Stimulated activated CD4-positive, alpha-beta T cell treated with anti-CD3 and anti-CD28 coated beads, Interleukin-15, amount 100 ng/mL, for 48 hours (primary cell): ENCODE data around the gene COQ10A.
A peak's percentile ranks its signal among the peaks of the same experiment; 100 is the strongest.
"Not testable (repeated sequence)": the region's sequence is repeated elsewhere in the genome, so short reads cannot be mapped to it uniquely, and the experiment has no call there.

Experiments
- DNase-seq, 2 donors: peaks; one replicate each; pipeline ENCODE4 v3.0.0-alpha.2; 2020; ENCODE audit warnings: low read depth in 2 of 2

COQ10A gene

DNA sequence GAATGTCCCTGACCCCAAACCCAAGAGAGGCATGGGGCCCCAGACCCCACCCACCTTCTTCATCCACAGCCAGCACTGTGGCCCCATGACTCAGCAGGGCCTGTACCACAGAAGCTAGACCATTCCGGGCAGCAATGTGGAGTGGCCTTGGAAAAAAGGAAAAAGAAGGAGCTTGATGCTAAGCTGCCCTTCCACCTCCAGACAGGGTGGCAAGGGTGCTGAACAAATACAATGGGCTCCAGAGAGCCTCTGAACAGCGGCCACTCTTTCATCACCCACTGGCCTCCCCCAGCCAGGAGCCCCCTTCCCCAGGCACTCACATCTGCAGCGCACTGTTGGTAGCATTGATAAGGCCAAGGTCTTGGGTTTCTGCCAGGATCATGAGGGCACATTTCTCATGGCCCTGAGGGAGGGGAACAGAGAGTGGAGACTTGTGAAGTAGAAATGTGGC, 23.0 kb upstream of the COQ10A start:
- no peak for DNase-seq

- DNase-seq: no peak
These were observed 22.2 kb upstream of the COQ10A start for GRCh38 chr12:56244494-56244893.

- no peak for DNase-seq
These were observed 18.8 kb upstream of the COQ10A start for GRCh38 chr12:56247923-56248322.

DNA sequence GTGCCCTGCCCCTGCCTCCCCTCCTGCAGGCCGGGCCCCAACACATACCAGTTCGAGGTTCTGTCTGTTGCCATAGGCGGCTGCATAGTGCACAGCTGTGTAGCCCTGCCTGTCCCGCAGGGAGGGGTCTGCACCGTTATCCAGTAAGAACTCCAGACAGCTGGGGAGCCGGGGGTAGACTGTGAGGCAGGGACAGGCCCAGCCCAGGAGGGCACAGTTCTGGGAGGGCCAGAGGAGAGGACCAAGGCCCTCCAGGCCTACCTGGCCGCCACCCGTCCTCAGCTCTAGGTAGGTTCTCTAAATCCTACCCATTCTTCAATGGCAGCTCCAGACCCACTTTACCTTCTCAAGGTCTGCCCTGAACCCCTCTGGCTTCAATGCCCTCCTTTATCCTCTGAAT, 18.0 kb upstream of the COQ10A start:
- DNase-seq: no peak

GRCh38 chr12:56252649-56253048, 14.1 kb upstream of the COQ10A start:
- no peak for DNase-seq

DNA sequence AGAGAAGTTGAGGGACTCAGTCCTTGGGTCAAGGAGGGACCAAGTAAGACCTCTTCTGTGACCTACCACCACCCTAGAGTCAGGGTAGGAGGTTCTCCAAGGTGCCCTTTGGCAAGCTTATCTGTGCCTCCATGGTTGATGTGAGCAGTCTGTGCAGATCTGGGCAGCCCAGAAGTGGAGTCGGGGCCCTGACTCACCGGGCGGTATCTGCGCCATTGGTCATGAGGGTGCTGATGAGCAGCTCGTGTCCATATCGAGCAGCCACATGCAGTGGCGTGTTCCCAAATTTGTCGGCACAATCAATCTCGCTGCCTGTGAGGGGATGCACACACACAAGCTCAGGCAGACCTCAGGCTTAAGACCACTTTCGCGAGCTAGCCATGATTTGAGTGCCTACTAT, 13.7 kb upstream of the COQ10A start:
- no peak for DNase-seq

DNA sequence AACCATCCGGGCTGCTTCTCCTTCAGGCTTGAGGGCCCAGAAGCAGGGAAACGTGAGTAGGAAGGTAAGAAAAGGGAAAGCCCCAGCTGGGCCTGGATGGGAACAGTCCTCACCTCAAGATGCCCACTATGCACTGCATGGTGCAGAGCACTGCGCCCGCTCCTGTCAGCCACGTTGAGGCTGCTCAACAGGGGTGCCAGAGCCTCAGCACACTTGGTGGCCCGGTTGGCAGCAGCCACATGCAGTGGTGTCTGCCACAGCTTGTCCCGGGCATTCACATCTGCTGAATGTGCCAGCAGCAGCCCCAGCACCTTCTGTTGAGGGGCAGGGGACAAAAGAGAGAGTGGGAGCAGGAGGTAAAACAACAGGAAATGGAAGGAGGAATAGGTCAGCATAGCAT, 11.1 kb upstream of the COQ10A start:
- DNase-seq: no peak

DNA sequence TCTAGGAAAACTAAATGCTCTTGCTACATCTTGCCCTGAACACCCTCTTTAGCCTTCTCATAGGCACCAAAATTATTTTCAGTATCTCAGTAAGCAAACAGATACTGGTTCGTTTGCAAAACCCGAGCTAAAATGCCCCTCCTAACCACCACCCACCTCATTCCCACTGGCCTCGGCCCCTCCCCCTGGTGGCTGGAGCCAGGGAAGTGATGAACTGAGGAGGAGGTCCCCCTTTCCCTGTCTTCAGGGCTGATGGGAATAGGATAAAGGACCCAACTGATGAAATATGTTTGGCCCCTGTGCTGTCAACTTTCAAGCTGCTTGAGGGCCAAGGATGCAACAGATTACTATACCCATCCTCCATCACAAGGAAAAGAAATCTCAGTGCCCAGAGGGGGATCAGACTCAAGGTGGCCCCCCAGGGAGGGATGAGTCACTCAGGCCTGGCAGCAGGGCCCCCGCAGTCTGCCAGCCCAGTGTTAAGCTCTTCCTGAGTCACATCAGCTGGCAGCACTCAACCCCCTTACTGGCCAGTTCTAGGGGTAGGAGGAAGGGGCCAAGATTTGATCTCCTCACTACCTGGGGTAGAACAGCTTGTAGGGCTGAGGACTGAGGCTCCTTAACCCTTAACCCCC, 10.3 kb upstream of the COQ10A start:
- no peak for DNase-seq

DNA sequence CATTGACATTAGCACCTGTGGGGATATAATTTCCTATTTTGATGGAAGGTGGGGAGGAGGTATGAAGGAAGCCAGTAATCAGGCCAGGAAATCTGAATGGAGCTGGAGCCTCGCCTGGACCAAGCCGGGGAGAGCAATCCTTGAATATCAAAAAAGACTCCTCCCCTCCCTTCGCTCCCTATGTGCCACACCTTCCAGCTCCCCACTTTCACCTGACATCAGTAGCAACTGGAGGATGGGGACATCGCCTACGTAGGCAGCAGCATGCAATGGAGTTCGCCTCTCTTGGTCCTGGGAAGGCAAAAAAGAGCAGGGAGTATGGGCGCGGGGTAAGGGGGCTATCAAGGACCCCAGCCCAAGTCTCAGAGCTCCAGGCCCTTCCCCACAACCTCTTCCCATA, 9.7 kb upstream of the COQ10A start:
- DNase-seq: no peak

DNA sequence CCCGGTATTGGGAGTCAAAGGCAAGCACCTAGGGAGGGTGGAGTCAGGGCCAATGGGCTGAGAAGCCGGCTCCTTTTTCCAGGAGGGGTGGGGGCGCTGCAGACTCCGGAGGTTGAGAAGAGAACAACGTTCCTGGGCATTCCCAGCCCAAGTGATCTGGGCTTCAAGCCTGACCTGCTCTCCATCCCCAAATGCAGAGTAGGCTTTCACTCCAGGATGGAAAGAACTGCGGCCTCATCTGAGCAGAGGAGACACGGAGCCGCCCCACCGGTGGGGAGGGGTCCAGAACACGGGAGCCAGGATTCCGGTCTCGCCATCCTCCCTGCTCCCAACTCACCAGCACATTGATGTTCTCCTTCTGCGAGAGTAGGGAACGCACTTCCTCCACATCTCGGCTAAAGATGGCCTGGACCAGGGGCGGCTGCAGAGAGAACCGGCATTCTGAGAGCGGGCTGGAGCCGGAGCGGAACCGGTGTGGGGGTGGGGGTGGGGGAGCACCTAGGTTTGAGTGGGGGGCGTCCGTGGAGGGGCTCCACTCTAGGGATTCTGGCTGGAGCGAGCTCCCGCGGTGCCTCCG, 9.2 kb upstream of the COQ10A start:
- DNase-seq: no peak

- peak; percentile 48 to 68 for DNase-seq
These were observed 8.5 kb upstream of the COQ10A start, which contains the start of gene ANKRD52 for GRCh38 chr12:56258068-56258819. TSS of gene ANKRD52 (minus strand) at chr12:56258384. CDS start at chr12:56258269, 115 bp downstream.

GRCh38 chr12:56258820-56259183, 7.9 kb upstream of the COQ10A start:
- DNase-seq: no peak

DNA sequence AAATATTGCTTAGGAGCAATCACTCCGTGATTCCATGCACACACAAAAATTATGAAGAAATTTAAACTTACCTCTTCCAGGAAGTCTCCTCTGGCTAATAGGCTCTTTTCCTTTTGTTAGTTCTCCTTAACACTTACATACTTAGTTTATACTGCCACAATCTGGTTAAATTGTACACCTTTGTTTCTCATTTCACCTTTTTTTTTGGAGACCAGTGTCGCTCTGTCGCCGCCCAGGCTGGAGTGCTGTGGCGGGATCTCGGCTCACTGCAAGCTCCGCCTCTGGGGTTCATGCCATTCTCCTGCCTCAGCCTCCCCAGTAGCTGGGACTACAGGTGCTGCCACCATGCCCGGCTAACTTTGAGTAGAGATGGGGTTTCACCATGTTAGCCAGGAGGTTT, 6.4 kb upstream of the COQ10A start:
- DNase-seq: no peak

GRCh38 chr12:56260921-56261320, 5.8 kb upstream of the COQ10A start:
- no peak for DNase-seq

GRCh38 chr12:56261503-56262232, 5.1 kb upstream of the COQ10A start:
- no peak for DNase-seq

DNA sequence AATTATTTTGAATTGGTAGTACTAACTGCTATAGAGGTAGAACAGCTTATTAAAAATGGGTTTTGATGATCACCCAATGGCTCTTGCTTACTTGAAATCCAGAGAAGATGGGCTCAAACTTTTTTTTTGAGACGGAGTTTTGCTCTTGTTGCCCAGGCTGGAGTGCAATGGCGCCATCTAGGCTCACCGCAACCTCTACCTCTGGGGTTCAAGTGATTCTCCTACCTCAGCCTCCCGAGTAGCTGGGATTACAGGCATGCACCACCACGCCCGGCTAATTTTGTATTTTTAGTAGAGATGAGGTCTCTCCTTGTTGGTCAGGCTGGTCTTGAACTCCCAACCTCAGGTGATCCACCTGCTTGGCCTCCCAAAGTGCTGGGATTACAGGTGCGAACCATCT, 3.8 kb upstream of the COQ10A start:
- not testable (repeated sequence) for DNase-seq

- DNase-seq: not testable (repeated sequence)
These were observed 562 bp upstream of the COQ10A start for GRCh38 chr12:56266068-56266692.

- no peak for DNase-seq
These were observed 815 bp downstream of the COQ10A start for GRCh38 chr12:56267443-56268071.

DNA sequence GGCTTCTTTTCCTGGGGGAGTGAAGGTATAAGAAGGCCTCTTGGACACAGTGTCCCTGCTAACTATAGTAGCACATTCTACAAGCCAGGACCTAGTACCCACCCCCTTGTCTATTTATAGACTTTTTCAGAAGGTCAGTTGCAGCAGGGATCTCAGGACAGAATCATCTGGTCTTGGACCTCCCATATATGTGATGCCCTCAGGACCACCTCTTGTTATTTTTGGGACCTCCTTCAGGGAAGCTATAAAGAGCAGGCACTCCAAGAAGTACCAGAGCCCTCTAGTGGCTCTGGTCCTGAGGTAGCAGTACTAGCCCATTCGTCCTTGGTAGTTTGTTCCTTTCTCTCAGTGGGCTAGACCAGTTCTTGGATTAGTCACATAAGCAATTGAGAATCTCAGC, 4.3 kb downstream of the COQ10A start:
- DNase-seq: no peak

DNA sequence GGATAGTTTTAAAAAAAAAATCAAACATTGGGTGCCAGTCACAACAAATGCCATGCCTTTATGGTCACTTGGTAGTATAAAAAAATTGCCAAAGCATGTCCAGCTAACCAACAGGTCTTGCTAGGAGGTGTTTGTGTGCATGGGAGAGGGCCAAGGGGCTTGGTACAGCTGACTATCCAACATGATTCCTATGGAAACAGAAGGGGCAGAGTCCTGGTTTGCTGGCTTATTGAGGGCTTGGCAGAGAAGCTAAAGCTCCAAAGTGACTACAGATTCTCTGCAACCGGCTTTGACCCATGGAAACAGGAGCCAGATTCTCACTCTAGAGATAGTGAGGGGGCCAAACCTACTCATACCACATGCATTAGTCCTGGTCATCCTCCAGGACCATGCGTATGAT, 5.7 kb downstream of the COQ10A start:
- not testable (repeated sequence) for DNase-seq

- no peak for DNase-seq
These were observed 7.6 kb downstream of the COQ10A start for GRCh38 chr12:56274299-56274698.
